ENCODE data around the gene OTOG.
"Not testable (repeated sequence)": the region's sequence is repeated elsewhere in the genome, so short reads cannot be mapped to it uniquely, and the experiment has no call there.

Gene OTOG

DNA sequence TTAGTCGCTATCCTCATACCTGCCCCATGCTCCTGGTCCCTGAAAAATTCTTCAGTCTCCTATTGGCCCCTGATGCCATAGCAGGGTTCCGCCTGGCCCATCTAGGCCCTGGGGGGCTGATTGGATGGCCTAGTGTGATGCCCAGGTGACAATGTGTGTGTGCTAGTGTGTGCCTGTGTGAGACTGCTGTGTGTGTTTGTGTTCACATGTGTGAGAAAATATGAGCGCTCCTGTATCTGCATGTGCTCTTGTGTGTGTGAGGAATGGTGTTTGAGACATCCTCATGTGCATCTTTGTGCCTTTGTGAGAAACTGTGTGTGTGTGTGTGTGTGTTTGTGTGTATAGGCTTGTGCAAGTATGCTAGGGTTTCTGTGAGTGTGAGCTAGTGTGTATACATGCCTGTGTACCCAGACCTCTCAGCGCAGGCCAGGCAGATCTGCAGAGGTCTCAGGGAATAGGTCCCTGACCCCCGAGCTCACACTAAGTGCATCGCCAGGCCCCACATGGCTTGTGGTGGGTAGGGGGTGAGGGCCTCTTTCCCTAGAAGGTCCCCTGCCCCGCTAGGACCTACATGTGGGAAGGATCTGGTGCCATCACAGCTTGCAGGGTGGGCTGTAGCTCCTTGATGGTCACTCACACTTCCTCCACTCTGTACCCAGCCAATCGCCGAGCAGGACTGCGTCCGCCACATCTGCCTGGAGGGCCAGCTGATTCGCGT lies 64.6 kb downstream of the OTOG start:
- Histone ChIP-seq H3K4me3 (ENCODE audit: low read depth, low read length) (no peak overlapping the region), H3K36me3 (ENCODE audit: control insufficient read depth, insufficient read depth, low read length) (no peaks in the 10 kb centered on the region), H3K9me3 (ENCODE audit: control insufficient read depth, insufficient read depth, low read length) (no peaks in the 10 kb centered on the region), H3K4me1 (ENCODE audit: control insufficient read depth, insufficient read depth, low read length) (no peaks in the 10 kb centered on the region), H3K9ac (ENCODE audit: low read depth, low read length) (no peak overlapping the region), H3K27me3 (ENCODE audit: control insufficient read depth, insufficient read depth, low read length) (no peaks in the 10 kb centered on the region)

DNA sequence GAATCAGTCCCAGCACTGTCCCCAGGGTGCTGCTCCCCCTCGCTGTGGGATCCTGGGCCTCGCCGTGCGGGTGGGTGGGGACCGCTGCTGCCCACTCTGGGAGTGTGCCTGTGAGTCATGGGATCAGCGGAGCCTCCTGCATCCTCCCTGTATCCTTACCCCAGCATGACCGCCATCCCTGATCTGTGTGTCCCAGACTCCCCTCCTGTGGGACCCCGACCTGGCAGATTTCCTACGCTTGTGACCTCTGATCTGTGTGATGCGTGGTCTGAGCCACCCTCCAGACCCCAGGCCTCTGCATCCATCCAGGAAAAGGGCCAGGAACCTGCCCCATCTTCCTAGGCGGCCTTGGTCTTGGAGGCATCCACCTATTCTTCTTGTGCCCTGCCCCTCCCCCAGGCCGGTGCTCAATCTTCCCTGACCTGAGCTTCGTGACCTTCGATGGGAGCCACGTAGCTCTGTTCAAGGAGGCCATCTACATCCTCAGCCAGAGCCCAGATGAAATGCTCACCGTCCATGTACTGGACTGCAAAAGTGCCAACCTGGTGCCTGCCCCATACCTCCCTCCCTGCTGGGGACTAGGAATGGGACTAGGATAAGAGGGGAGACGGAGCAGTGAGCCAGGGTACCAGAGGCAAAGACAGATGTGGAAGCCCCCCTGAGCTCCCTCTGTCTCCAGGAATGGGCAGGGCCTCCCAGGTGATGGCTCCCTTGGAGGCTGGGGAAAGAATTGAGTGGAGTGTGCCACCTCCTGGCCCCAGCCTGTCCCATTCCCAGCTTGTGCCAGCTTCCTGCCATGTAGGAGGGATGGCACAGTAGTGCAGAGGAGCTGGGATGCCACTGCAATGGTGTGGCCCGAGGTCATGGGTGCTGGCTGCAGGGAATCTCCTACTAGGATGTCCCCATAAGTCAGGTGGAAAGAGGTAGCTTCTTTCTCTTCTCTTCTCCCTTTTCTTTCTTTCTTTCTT lies 65.4 kb downstream of the OTOG start:
- no peak overlapping the region for H3K9ac ChIP-seq (ENCODE audit: low read depth, low read length)
- no peaks in the 10 kb centered on the region for H3K36me3 ChIP-seq (ENCODE audit: control insufficient read depth, insufficient read depth, low read length)
- H3K4me3 ChIP-seq (ENCODE audit: low read depth, low read length), result no peak overlapping the region
- H3K9me3 ChIP-seq (ENCODE audit: control insufficient read depth, insufficient read depth, low read length), result no peaks in the 10 kb centered on the region
- H3K4me1 ChIP-seq (ENCODE audit: control insufficient read depth, insufficient read depth, low read length), result no peaks in the 10 kb centered on the region
- no peaks in the 10 kb centered on the region for H3K27me3 ChIP-seq (ENCODE audit: control insufficient read depth, insufficient read depth, low read length)

DNA sequence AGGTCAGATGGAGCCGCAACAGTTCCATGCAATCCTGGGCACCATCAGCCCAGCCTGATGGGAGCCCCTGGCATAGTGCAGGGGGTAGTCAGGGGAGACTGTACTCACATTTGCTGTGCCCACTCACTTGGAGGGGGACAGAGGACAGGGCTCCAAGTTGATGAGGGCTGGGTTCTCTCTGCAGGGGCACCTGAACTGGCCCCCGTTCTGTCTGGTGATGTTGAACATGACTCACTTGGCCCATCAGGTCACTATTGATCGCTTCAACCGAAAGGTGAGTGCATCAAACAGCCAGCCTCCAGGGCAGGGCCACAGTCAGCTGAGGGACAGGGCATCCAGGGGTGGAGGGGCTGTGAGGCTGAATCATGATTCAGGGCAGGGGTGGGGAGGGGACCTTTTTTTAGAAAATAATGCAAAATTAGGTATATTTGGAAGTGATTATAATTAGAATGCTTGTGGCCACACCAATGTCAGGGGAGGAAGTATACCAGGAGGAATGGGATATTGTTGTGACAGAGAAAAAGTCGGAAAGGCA lies 66.4 kb downstream of the OTOG start:
- Histone ChIP-seq H3K4me1 (ENCODE audit: control insufficient read depth, insufficient read depth, low read length) (no peaks in the 10 kb centered on the region), H3K27me3 (ENCODE audit: control insufficient read depth, insufficient read depth, low read length) (no peaks in the 10 kb centered on the region), H3K9me3 (ENCODE audit: control insufficient read depth, insufficient read depth, low read length) (no peaks in the 10 kb centered on the region), H3K9ac (ENCODE audit: low read depth, low read length) (no peak overlapping the region), H3K36me3 (ENCODE audit: control insufficient read depth, insufficient read depth, low read length) (no peaks in the 10 kb centered on the region), H3K4me3 (ENCODE audit: low read depth, low read length) (no peak overlapping the region)

GRCh38 chr11:17613983-17614382 lies 66.9 kb downstream of the OTOG start:
- Histone ChIP-seq H3K4me1 (ENCODE audit: control insufficient read depth, insufficient read depth, low read length) (no peaks in the 10 kb centered on the region), H3K9me3 (ENCODE audit: control insufficient read depth, insufficient read depth, low read length) (no peaks in the 10 kb centered on the region), H3K9ac (ENCODE audit: low read depth, low read length) (no peak overlapping the region), H3K27me3 (ENCODE audit: control insufficient read depth, insufficient read depth, low read length) (no peaks in the 10 kb centered on the region), H3K36me3 (ENCODE audit: control insufficient read depth, insufficient read depth, low read length) (no peaks in the 10 kb centered on the region), H3K4me3 (ENCODE audit: low read depth, low read length) (no peak overlapping the region)

DNA sequence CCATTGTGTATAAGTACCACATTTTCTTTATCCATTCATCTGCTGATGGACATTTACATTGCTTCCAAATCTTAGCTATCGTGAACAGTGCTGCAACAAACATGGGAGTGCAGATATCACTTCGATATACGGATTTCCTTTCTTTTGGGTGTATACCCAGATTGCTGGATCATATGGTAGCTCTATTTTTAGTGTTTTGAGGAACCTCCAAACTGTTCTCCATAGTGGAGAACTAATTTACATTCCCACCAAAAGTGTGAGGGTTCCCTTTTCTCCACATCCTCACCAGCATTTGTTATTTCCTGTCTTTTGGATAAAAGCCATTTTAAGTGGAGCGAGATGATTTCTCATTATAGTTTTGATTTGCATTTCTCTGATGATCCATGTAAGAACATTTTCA lies 75.7 kb downstream of the OTOG start:
- not testable (repeated sequence) for H3K27me3 ChIP-seq (ENCODE audit: control insufficient read depth, insufficient read depth, low read length); H3K9me3 ChIP-seq (ENCODE audit: control insufficient read depth, insufficient read depth, low read length); H3K4me1 ChIP-seq (ENCODE audit: control insufficient read depth, insufficient read depth, low read length); H3K9ac ChIP-seq (ENCODE audit: low read depth, low read length); H3K36me3 ChIP-seq (ENCODE audit: control insufficient read depth, insufficient read depth, low read length); H3K4me3 ChIP-seq (ENCODE audit: low read depth, low read length)

- no peaks in the 10 kb centered on the region for H3K9me3 ChIP-seq (ENCODE audit: control insufficient read depth, insufficient read depth, low read length)
- no peaks in the 10 kb centered on the region for H3K36me3 ChIP-seq (ENCODE audit: control insufficient read depth, insufficient read depth, low read length)
- peaks cover 2% of the 10 kb centered on the region for H3K27me3 ChIP-seq (ENCODE audit: control insufficient read depth, insufficient read depth, low read length)
- no peak overlapping the region for H3K9ac ChIP-seq (ENCODE audit: low read depth, low read length)
- no peaks in the 10 kb centered on the region for H3K4me1 ChIP-seq (ENCODE audit: control insufficient read depth, insufficient read depth, low read length)
- no peak overlapping the region for H3K4me3 ChIP-seq (ENCODE audit: low read depth, low read length)
Observed at GRCh38 chr11:17629113-17629512, 82.1 kb downstream of the OTOG start.

DNA sequence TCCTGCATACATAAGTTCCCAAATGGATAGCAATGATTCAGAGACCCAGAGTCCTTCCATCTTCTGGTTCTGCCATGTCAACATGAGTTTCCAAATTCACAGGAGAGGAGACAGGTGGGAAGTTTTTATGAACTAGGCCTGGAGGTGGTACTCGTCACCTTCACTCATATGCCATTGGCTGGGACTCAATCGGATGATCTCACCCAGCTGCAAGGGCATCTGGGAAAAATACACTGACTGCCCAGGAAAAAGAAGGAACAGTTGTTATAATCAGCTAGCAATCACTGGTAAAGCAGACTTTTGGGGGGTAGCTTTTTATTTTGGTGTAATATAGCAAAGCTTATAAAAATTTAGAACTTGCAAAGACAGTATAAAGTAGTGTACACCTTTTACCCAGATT lies 83.9 kb downstream of the OTOG start:
- Histone ChIP-seq H3K27me3 (ENCODE audit: control insufficient read depth, insufficient read depth, low read length) (no peaks in the 10 kb centered on the region), H3K36me3 (ENCODE audit: control insufficient read depth, insufficient read depth, low read length) (no peaks in the 10 kb centered on the region), H3K4me3 (ENCODE audit: low read depth, low read length) (no peak overlapping the region), H3K4me1 (ENCODE audit: control insufficient read depth, insufficient read depth, low read length) (no peaks in the 10 kb centered on the region), H3K9ac (ENCODE audit: low read depth, low read length) (no peak overlapping the region), H3K9me3 (ENCODE audit: control insufficient read depth, insufficient read depth, low read length) (no peaks in the 10 kb centered on the region)

GRCh38 chr11:17631702-17632365 lies 84.8 kb downstream of the OTOG start:
- H3K27me3 ChIP-seq (ENCODE audit: control insufficient read depth, insufficient read depth, low read length), result no peaks in the 10 kb centered on the region

GRCh38 chr11:17633279-17633986 lies 86.4 kb downstream of the OTOG start:
- H3K36me3 ChIP-seq (ENCODE audit: control insufficient read depth, insufficient read depth, low read length), result no peaks in the 10 kb centered on the region
- H3K4me1 ChIP-seq (ENCODE audit: control insufficient read depth, insufficient read depth, low read length), result no peaks in the 10 kb centered on the region
- no peaks in the 10 kb centered on the region for H3K9me3 ChIP-seq (ENCODE audit: control insufficient read depth, insufficient read depth, low read length)
- no peaks in the 10 kb centered on the region for H3K27me3 ChIP-seq (ENCODE audit: control insufficient read depth, insufficient read depth, low read length)
- H3K9ac ChIP-seq (ENCODE audit: low read depth, low read length), result no peak overlapping the region
- no peak overlapping the region for H3K4me3 ChIP-seq (ENCODE audit: low read depth, low read length)

More at GRCh38 chr11:17631702-17632365, 84.8 kb downstream of the OTOG start:
- no peaks in the 10 kb centered on the region for H3K9me3 ChIP-seq (ENCODE audit: control insufficient read depth, insufficient read depth, low read length)
- no peaks in the 10 kb centered on the region for H3K4me1 ChIP-seq (ENCODE audit: control insufficient read depth, insufficient read depth, low read length)
- no peak overlapping the region for H3K9ac ChIP-seq (ENCODE audit: low read depth, low read length)
- no peaks in the 10 kb centered on the region for H3K36me3 ChIP-seq (ENCODE audit: control insufficient read depth, insufficient read depth, low read length)
- H3K4me3 ChIP-seq (ENCODE audit: low read depth, low read length), result no peak overlapping the region

- Histone ChIP-seq H3K9me3 (ENCODE audit: control insufficient read depth, insufficient read depth, low read length) (no peaks in the 10 kb centered on the region), H3K27me3 (ENCODE audit: control insufficient read depth, insufficient read depth, low read length) (no peaks in the 10 kb centered on the region), H3K9ac (ENCODE audit: low read depth, low read length) (no peak overlapping the region), H3K36me3 (ENCODE audit: control insufficient read depth, insufficient read depth, low read length) (no peaks in the 10 kb centered on the region), H3K4me3 (ENCODE audit: low read depth, low read length) (no peak overlapping the region), H3K4me1 (ENCODE audit: control insufficient read depth, insufficient read depth, low read length) (no peaks in the 10 kb centered on the region)
Observed at GRCh38 chr11:17633987-17634775, 87.1 kb downstream of the OTOG start.

Measured in iPS-15b (cell line).